Lung (tissue), 13 donors: ENCODE measurements around the gene ZRANB2. TPM values are rescaled to one million over a fixed set of nuclear protein-coding genes. Genes with fewer than 3 reads are reported as not detected.

Source experiments
- ATAC-seq: fragments of 200-7000 bp; cut with Tn5 transposase; one replicate; pipeline ENCODE4 v1.9.1; 2020; ENCODE audit warnings: moderate number of reproducible peaks; ENCODE audit not compliant: insufficient read depth, low FRiP score
- DNase-seq, 3 donors: peaks; one replicate each; pipeline ENCODE4 v3.0.0-alpha.2; 2013 to 2017
- H3K27ac ChIP-seq, 2 donors: one replicate each; pipeline ENCODE4 v1.5.1; 2013; ENCODE audit warnings: mild to moderate bottlenecking in 2 of 2, moderate library complexity in 2 of 2, control low read depth in 1 of 2, inconsistent platforms in 1 of 2, low read depth in 1 of 2, low read length in 1 of 2
- H3K27me3 ChIP-seq, 3 donors: one replicate each; pipeline ENCODE4 v1.5.1; 2013; ENCODE audit warnings: low read length in 2 of 3; ENCODE audit not compliant: control insufficient read depth in 3 of 3, insufficient read depth in 3 of 3
- H3K36me3 ChIP-seq, 4 donors: one replicate each; pipeline ENCODE4 v1.5.1; 2013; ENCODE audit warnings: low read length in 4 of 4, mild to moderate bottlenecking in 1 of 4, moderate library complexity in 1 of 4; ENCODE audit not compliant: control insufficient read depth in 4 of 4, insufficient read depth in 4 of 4
- H3K4me1 ChIP-seq, 5 donors: one replicate each; pipeline ENCODE4 v1.5.1; 2013; ENCODE audit warnings: low read length in 5 of 5, mild to moderate bottlenecking in 2 of 5, moderate library complexity in 1 of 5; ENCODE audit not compliant: control insufficient read depth in 5 of 5, insufficient read depth in 5 of 5
- H3K4me3 ChIP-seq: one replicate; pipeline ENCODE4 v1.5.1; 2013; ENCODE audit warnings: mild to moderate bottlenecking, control low read depth, moderate library complexity
- H3K9ac ChIP-seq, 2 donors: one replicate each; pipeline ENCODE4 v1.5.1; 2013; ENCODE audit warnings: low read length in 2 of 2, control low read depth in 1 of 2; ENCODE audit not compliant: insufficient read depth in 1 of 2
- H3K9me3 ChIP-seq, 4 donors: one replicate each; pipeline ENCODE4 v1.5.1; 2013; ENCODE audit warnings: low read length in 3 of 4, mild to moderate bottlenecking in 1 of 4, moderate library complexity in 1 of 4; ENCODE audit not compliant: control insufficient read depth in 4 of 4, insufficient read depth in 3 of 4
- CTCF ChIP-seq: IDR thresholded peaks from 2 replicates; pipeline ENCODE4 v1.5.1; 2012; ENCODE audit warnings: mild to moderate bottlenecking; ENCODE audit errors: control extremely low read depth, extremely low read depth
- WGBS, 2 donors: extraction: QIAGEN DNeasy Blood & Tissue Kit; methylation state at CpG; one replicate each; pipeline ENCODE4 v1.1.7; 2013; 5-methylcytosine and 5-hydroxymethylcytosine counted together
- polyA plus RNA-seq, 2 donors: library from polyadenylated mRNA; stranded (reverse); fragments of 200-250 nt; gene quantifications; one replicate each; pipeline ENCODE4 v1.2.1, GENCODE V29; 2013
- small RNA-seq: library from RNA; depleted of rRNA; stranded (forward); fragments of <200 nt; gene quantifications from one replicate; pipeline ENCODE3, GENCODE V24; 2014; ENCODE audit warnings: low replicate concordance
- total RNA-seq, 2 donors: library from RNA; depleted of rRNA in 1 of 2; stranded (reverse); fragments of >200 nt in 1 of 2; gene quantifications; one replicate each; pipeline ENCODE4 v1.2.1, GENCODE V29; 2014 to 2021
- donor health status: control.
- donor health status: control.
- donor health status: Bipolar disorder and iron deficiency.
- donor health status: healthy.
- donor health status: DM: yes; HTN: yes; CAD: no.

Gene ZRANB2
- total and polyA plus RNA-seq, 4 donors, result 37.1 to 164 (median 82.5) TPM

DNA sequence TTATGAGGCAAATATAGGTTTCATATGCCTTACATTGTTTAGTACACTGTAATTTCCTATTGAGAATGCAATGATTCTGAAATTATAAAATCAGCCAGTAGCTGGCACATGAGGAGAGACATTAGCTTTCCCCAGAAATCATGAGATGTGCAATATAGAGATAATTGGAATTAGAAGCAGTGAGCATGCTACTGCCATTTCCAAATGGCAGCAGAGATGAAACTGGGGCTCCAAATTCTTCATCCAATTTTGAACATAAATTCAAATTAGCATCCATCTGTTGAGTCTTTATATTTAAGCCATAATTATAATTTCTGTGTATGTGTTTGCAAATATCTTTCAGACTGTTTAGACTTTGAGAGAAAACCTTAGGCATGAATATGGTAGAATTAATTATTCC is 62.0 kb downstream of the ZRANB2 start:
- peaks cover 0 to 3% (median 0%) of the 10 kb centered on the region in 5 donors for H3K4me1 ChIP-seq
- no peak overlapping the region for H3K9ac ChIP-seq
- no peaks in the 10 kb centered on the region for H3K27me3 ChIP-seq
- no peaks in the 10 kb centered on the region for H3K9me3 ChIP-seq
- TF ChIP-seq CTCF, result no peak
- DNase-seq, result no peak
- H3K4me3 ChIP-seq, result no peak overlapping the region
- ATAC-seq, result no peak
- no peaks in the 10 kb centered on the region for H3K36me3 ChIP-seq
- no peak overlapping the region for H3K27ac ChIP-seq

GRCh38 chr1:71015745-71016144 is 65.1 kb downstream of the ZRANB2 start:
- Histone ChIP-seq H3K4me1 (peaks cover 0 to 3% (median 0%) of the 10 kb centered on the region in 5 donors), H3K27me3 (no peaks in the 10 kb centered on the region), H3K9ac (no peak overlapping the region), H3K36me3 (no peaks in the 10 kb centered on the region), H3K9me3 (no peaks in the 10 kb centered on the region), H3K27ac (no peak overlapping the region), H3K4me3 (no peak overlapping the region)
- ATAC-seq (no peak), DNase-seq (no peak)
- TF ChIP-seq CTCF, result no peak
- WGBS, 2 donors, result 84 to 85% methylated on average over 5 of the region's 5 CpGs

DNA sequence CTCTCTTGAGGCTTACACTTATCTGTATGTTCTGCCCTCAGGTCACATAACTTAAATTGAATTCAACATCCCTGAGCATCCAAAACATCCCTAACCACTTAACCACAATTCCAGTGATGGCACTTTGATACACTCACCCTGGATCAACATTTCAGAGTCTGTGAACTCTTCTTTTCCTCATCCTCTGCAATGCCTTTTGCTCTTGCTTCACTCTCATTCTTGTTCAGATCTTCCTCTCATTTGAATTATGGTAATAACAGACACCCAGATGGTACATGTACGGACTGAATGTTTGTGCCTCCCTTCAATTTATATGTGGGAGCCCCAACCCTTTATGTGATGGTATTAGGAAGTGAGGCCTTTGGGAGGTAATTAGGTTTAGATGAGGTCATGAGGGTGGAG is 66.7 kb downstream of the ZRANB2 start:
- no peak for ATAC-seq
- no peaks in the 10 kb centered on the region for H3K9me3 ChIP-seq
- no peak overlapping the region for H3K27ac ChIP-seq
- no peaks in the 10 kb centered on the region for H3K27me3 ChIP-seq
- H3K4me3 ChIP-seq, result no peak overlapping the region
- peaks cover 0 to 3% (median 0%) of the 10 kb centered on the region in 5 donors for H3K4me1 ChIP-seq
- WGBS, 2 donors, result 81 to 89% methylated on average over 1 of the region's 1 CpG
- TF ChIP-seq CTCF, result no peak
- DNase-seq, result no peak
- H3K9ac ChIP-seq, result no peak overlapping the region
- H3K36me3 ChIP-seq, result no peaks in the 10 kb centered on the region

Small RNA genes within 50 kb of the gene (small RNA-seq; reads per million reads assigned to genes)
- gene MIR186, result 1,457 reads per million, percentile 99 among the genes with 10 or more reads in this experiment

Other genes with a start within 250 kb of the ZRANB2 start
- gene PTGER3, start 33.2 kb downstream of the ZRANB2 start, total RNA-seq, result 1 to 10 TPM; 1.7 to 1.8 TPM
- 1 to 10 TPM in 1 of 2 donors, under 1 TPM in 1; 0.31 to 1.0 TPM for gene PTGER3, start 33.2 kb downstream of the ZRANB2 start, polyA plus RNA-seq